NB4 (cell line): ENCODE measurements around the gene CYSRT1.

Source experiments
- CTCF ChIP-seq: IDR thresholded peaks from one replicate; pipeline ENCODE4 v1.5.1; 2012; ENCODE audit warnings: low read depth, low read length
- MYC ChIP-seq: IDR thresholded peaks from 2 replicates; pipeline ENCODE4 v1.6.1; 2011; ENCODE audit warnings: low read depth, low read length
- POLR2A ChIP-seq: IDR thresholded peaks from 2 replicates; pipeline ENCODE4 v1.6.1; 2011; ENCODE audit warnings: mild to moderate bottlenecking; ENCODE audit not compliant: insufficient read length; ENCODE audit errors: extremely low read depth

DNA sequence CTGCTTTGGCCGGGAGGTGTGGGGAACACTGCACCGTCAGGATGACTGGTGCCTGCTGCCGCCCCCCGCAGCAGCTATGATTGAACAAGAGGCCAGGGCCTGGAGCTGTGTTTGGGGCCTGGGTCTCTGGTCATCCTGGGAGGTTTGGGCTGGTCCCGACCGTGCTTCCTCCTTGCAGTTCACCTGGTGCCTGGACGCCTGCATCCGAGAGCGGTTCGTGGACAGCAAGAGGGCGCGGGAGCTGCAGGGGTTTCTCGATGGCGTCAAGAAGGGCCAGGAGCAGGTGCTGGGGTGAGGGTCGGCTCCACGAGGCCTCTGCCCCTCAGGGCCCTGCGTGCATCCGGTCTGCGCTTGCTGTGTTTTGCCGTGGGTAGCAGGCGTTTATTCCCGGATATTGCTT, 39.1 kb downstream of the CYSRT1 start:
- no peak for TF ChIP-seq CTCF
- TF ChIP-seq POLR2A, result no peak
- TF ChIP-seq MYC, result no peak
